ENCODE data around the gene APBA3. TPM values are rescaled to one million over a fixed set of nuclear protein-coding genes. Genes with fewer than 3 reads are reported as not detected.

The APBA3 gene
- total RNA-seq, 2 experiments from 2014 or later = 45.8 to 50.0 TPM

- H3K4me3 Mint-ChIP-seq = no peak overlapping the region
- ChIA-PET POLR2A (interaction anchor here (1.1 to 1.5 kb wide), 2 partner anchors 12 kb away, joined by 3 to 7 read pairs; partner anchors contain the start of gene MRPL54), CTCF (no interaction called here)
- no peak overlapping the region for H3K4me3 ChIP-seq (ENCODE audit: low read length)
- H3K4me1 ChIP-seq (ENCODE audit: insufficient read depth, low read length) = peaks cover 3% of the 10 kb centered on the region
- no peak for DNase-seq
- ATAC-seq (ENCODE audit: poor library complexity) = no peak
- H3K4me1 Mint-ChIP-seq (ENCODE audit: low read depth) = no peaks in the 10 kb centered on the region
- no peaks in the 10 kb centered on the region for H3K27me3 Mint-ChIP-seq
- no peak overlapping the region for H3K27ac Mint-ChIP-seq
- H3K27ac ChIP-seq (ENCODE audit: low read depth in 1 of 2, low read length in 2 of 2) = no peak overlapping the region
- H3K27me3 ChIP-seq (ENCODE audit: control insufficient read depth in 1 of 2, insufficient read depth in 2 of 2, low read length in 2 of 2) = no peaks in the 10 kb centered on the region
- H3K9me3 Mint-ChIP-seq = no peaks in the 10 kb centered on the region
- H3K36me3 Mint-ChIP-seq (ENCODE audit: low read depth) = peaks cover 43% of the 10 kb centered on the region
- intact Hi-C loops (cut with DNase I, micrococcal nuclease) = no loop called here
- H3K36me3 ChIP-seq (ENCODE audit: insufficient read depth, low read length) = peaks cover 43% of the 10 kb centered on the region
- TF ChIP-seq, protein P1, sequence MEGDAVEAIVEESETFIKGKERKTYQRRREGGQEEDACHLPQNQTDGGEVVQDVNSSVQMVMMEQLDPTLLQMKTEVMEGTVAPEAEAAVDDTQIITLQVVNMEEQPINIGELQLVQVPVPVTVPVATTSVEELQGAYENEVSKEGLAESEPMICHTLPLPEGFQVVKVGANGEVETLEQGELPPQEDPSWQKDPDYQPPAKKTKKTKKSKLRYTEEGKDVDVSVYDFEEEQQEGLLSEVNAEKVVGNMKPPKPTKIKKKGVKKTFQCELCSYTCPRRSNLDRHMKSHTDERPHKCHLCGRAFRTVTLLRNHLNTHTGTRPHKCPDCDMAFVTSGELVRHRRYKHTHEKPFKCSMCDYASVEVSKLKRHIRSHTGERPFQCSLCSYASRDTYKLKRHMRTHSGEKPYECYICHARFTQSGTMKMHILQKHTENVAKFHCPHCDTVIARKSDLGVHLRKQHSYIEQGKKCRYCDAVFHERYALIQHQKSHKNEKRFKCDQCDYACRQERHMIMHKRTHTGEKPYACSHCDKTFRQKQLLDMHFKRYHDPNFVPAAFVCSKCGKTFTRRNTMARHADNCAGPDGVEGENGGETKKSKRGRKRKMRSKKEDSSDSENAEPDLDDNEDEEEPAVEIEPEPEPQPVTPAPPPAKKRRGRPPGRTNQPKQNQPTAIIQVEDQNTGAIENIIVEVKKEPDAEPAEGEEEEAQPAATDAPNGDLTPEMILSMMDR (IDR thresholded peaks at IDR 0.05) = no peak
- H3K9me3 ChIP-seq (ENCODE audit: control insufficient read depth in 1 of 2, insufficient read depth in 1 of 2, low read length in 2 of 2) = peaks cover 0 to 6% of the 10 kb centered on the region in 2 experiments
Measured at GRCh38 chr19:3750211-3750610, 11.3 kb downstream of the APBA3 start.

GRCh38 chr19:3748965-3749364 is 12.5 kb downstream of the APBA3 start:
- H3K4me1 Mint-ChIP-seq (ENCODE audit: low read depth) = no peaks in the 10 kb centered on the region
- Histone ChIP-seq H3K4me1 (ENCODE audit: insufficient read depth, low read length) (no peaks in the 10 kb centered on the region), H3K4me3 (ENCODE audit: low read length) (no peak overlapping the region), H3K36me3 (ENCODE audit: insufficient read depth, low read length) (peaks cover 39% of the 10 kb centered on the region), H3K9me3 (ENCODE audit: control insufficient read depth in 1 of 2, insufficient read depth in 1 of 2, low read length in 2 of 2) (peaks cover 0 to 6% of the 10 kb centered on the region in 2 experiments), H3K27ac (ENCODE audit: low read depth in 1 of 2, low read length in 2 of 2) (no peak overlapping the region), H3K27me3 (ENCODE audit: control insufficient read depth in 1 of 2, insufficient read depth in 2 of 2, low read length in 2 of 2) (no peaks in the 10 kb centered on the region)
- H3K4me3 Mint-ChIP-seq = no peak overlapping the region
- POLR2A ChIA-PET = interaction anchor here (1.0 to 1.1 kb wide), 2 partner anchors 10 to 14 kb away, joined by 3 to 4 read pairs; partner anchors contain the start of gene MRPL54
- no peak overlapping the region for H3K27ac Mint-ChIP-seq
- H3K36me3 Mint-ChIP-seq (ENCODE audit: low read depth) = peaks cover 32% of the 10 kb centered on the region
- ATAC-seq (ENCODE audit: poor library complexity) (no peak), DNase-seq (no peak)
- H3K9me3 Mint-ChIP-seq = no peaks in the 10 kb centered on the region
- intact Hi-C loops (cut with DNase I, micrococcal nuclease) = no loop called here
- TF ChIP-seq, protein P1 (IDR thresholded peaks at IDR 0.05) = no peak
- CTCF ChIA-PET = interaction anchor here (0.9 kb wide), 1 partner anchor 12 kb away, joined by 4 read pairs; the partner anchor contains the start of gene APBA3
- H3K27me3 Mint-ChIP-seq = no peaks in the 10 kb centered on the region

- ChIA-PET POLR2A (interaction anchor here (1.2 kb wide), 1 partner anchor 16 kb away, joined by 3 read pairs; the partner anchor contains the start of gene MRPL54), CTCF (no interaction called here)
- Histone ChIP-seq H3K27ac (ENCODE audit: low read depth in 1 of 2, low read length in 2 of 2) (no peak overlapping the region), H3K9me3 (ENCODE audit: control insufficient read depth in 1 of 2, insufficient read depth in 1 of 2, low read length in 2 of 2) (peaks cover 0 to 6% of the 10 kb centered on the region in 2 experiments), H3K27me3 (ENCODE audit: control insufficient read depth in 1 of 2, insufficient read depth in 2 of 2, low read length in 2 of 2) (no peaks in the 10 kb centered on the region), H3K4me3 (ENCODE audit: low read length) (no peak overlapping the region), H3K4me1 (ENCODE audit: insufficient read depth, low read length) (no peaks in the 10 kb centered on the region), H3K36me3 (ENCODE audit: insufficient read depth, low read length) (peaks cover 22% of the 10 kb centered on the region)
- no peak overlapping the region for H3K27ac Mint-ChIP-seq
- no peaks in the 10 kb centered on the region for H3K27me3 Mint-ChIP-seq
- no peaks in the 10 kb centered on the region for H3K9me3 Mint-ChIP-seq
- ATAC-seq (ENCODE audit: poor library complexity) = no peak
- intact Hi-C loops (cut with DNase I, micrococcal nuclease) = no loop called here
- no peak overlapping the region for H3K4me3 Mint-ChIP-seq
- H3K36me3 Mint-ChIP-seq (ENCODE audit: low read depth) = peaks cover 18% of the 10 kb centered on the region
- TF ChIP-seq, protein P1 (IDR thresholded peaks at IDR 0.05) = no peak
- no peaks in the 10 kb centered on the region for H3K4me1 Mint-ChIP-seq (ENCODE audit: low read depth)
- DNase-seq = no peak
Measured at GRCh38 chr19:3746371-3747056, 15.0 kb downstream of the APBA3 start.
